Endometrium (tissue), 2 donors: Measurements from ENCODE around the gene MMAB.

ENCODE experiments used
- FAIRE-seq: peaks from 2 replicates; lab custom pipeline; 2012; peaks lifted over from hg19 to GRCh38; lab: Jason Lieb, UNC
- donor health status: control.
- donor health status: control.

The MMAB gene

GRCh38 chr12:109504068-109504467 is 69.2 kb downstream of the MMAB start:
- no peak for FAIRE-seq
